ENCODE results near the gene WNT8B.

DNA sequence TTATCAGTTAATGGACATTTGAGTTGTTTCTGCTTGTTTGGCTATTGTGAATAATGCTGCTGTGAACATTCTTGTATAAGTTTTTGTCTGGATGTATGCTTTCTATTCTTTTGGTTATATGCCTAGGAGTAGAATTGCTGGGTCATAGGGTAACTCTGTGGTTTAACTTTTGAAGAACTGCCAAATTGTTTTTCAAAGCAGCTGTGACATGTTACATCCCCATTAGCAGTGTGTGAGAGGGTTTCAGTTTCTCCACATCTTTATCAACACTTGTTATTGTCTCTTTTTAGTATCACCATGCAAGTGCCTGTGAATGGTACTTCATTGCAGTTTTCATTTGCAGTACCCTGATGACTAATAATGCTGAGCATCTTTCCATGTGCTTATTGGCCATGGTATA, 69.0 kb downstream of the WNT8B start:
- TF ChIP-seq, protein P1, sequence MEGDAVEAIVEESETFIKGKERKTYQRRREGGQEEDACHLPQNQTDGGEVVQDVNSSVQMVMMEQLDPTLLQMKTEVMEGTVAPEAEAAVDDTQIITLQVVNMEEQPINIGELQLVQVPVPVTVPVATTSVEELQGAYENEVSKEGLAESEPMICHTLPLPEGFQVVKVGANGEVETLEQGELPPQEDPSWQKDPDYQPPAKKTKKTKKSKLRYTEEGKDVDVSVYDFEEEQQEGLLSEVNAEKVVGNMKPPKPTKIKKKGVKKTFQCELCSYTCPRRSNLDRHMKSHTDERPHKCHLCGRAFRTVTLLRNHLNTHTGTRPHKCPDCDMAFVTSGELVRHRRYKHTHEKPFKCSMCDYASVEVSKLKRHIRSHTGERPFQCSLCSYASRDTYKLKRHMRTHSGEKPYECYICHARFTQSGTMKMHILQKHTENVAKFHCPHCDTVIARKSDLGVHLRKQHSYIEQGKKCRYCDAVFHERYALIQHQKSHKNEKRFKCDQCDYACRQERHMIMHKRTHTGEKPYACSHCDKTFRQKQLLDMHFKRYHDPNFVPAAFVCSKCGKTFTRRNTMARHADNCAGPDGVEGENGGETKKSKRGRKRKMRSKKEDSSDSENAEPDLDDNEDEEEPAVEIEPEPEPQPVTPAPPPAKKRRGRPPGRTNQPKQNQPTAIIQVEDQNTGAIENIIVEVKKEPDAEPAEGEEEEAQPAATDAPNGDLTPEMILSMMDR (IDR thresholded peaks at IDR 0.05): no peak
- no peak for TF ChIP-seq POLR2A (IDR thresholded peaks at IDR 0.05)
